GM12878 (cell line): ENCODE results near the gene RB1. TPM values are rescaled to one million over a fixed set of nuclear protein-coding genes. Genes with fewer than 3 reads are reported as not detected.
"Not testable (repeated sequence)": the region's sequence is repeated elsewhere in the genome, so short reads cannot be mapped to it uniquely, and the experiment has no call there.

Experiments used
- ATAC-seq: fragments of 200-7000 bp; cut with Tn5 transposase; 3 replicates; pipeline ENCODE4 v1.9.1; 2020; ENCODE audit warnings: mild to moderate bottlenecking, moderate library complexity
- BruUV-seq: library from RNA; stranded (reverse); fragments of 400-500 nt; replicated peaks from 2 replicates; lab custom pipeline; 2021; lab: Mats Ljungman, UMichigan
- CTCF ChIA-PET: fragments of 300-600 bp; sonication (Branson Sonifier 250); formaldehyde crosslinking; extraction: SDS; loops from one replicate; lab custom pipeline; 2021; ENCODE audit warnings: inconsistent platforms; lab: Yijun Ruan, JAX
- POLR2A ChIA-PET: fragments of 350-600 bp; formaldehyde crosslinking; extraction: SDS; loops from one replicate; lab custom pipeline; 2021; ENCODE audit warnings: inconsistent platforms; lab: Charles Lee
- RAD21 ChIA-PET: fragments of 300-600 bp; sonication (Branson Sonifier 250); formaldehyde crosslinking; loops from one replicate; lab custom pipeline; 2023; ENCODE audit warnings: antibody characterized with exemption; ENCODE audit not compliant: unreplicated experiment; lab: Charles Lee
- SMC1A ChIA-PET: fragments of 300-600 bp; sonication (Branson Sonifier 250); formaldehyde crosslinking; loops from one replicate; lab custom pipeline; 2023; ENCODE audit not compliant: unreplicated experiment, uncharacterized antibody; lab: Charles Lee
- DNase-seq: peaks from one replicate; pipeline ENCODE4 v3.0.0-alpha.2; 2011; ENCODE audit warnings: low read depth, low spot score
- FAIRE-seq: peaks from 3 replicates; lab custom pipeline; 2011; peaks lifted over from hg19 to GRCh38; lab: Jason Lieb, UNC
- H2AFZ ChIP-seq: 2 replicates; pipeline ENCODE4 v1.6.0; 2011; ENCODE audit warnings: low read depth, low read length, control low read depth; ENCODE audit not compliant: control insufficient read depth
- H3K27ac ChIP-seq: 2 replicates; pipeline ENCODE4 v1.5.1; 2011; ENCODE audit warnings: control low read depth; ENCODE audit not compliant: control insufficient read depth, insufficient read depth
- H3K27me3 ChIP-seq, 2 experiments: replicated peaks in 1 of 2; 2 replicates each; pipeline versions ENCODE4 v1.6.0 to v1.6.1; 2011; ENCODE audit warnings: low read length in 1 of 2; ENCODE audit not compliant: control insufficient read depth in 2 of 2, insufficient read depth in 2 of 2
- H3K36me3 ChIP-seq, 2 experiments: 2 replicates each; pipeline ENCODE4 v1.5.1; 2011; ENCODE audit warnings: low read length in 1 of 2; ENCODE audit not compliant: control insufficient read depth in 2 of 2, insufficient read depth in 2 of 2
- H3K4me1 ChIP-seq: 2 replicates; pipeline ENCODE4 v1.6.1; 2011; ENCODE audit warnings: mild to moderate bottlenecking, low read length, moderate library complexity, mixed read lengths; ENCODE audit not compliant: control insufficient read depth, insufficient read depth
- H3K4me2 ChIP-seq: 2 replicates; pipeline ENCODE4 v1.6.0; 2011; ENCODE audit warnings: control low read depth; ENCODE audit not compliant: control insufficient read depth, insufficient read depth
- H3K4me3 ChIP-seq: fragments of 200-600 bp; sonication (generic); 2 replicates; pipeline ENCODE4 v1.5.1; 2016
- H3K79me2 ChIP-seq: 2 replicates; pipeline ENCODE4 v1.6.0; 2011; ENCODE audit warnings: low read length; ENCODE audit not compliant: control insufficient read depth, insufficient read depth
- H3K9ac ChIP-seq: 2 replicates; pipeline ENCODE4 v1.8.0; 2011; ENCODE audit warnings: low read length, control low read depth, mixed read lengths; ENCODE audit not compliant: control insufficient read depth, insufficient read depth
- H3K9me3 ChIP-seq: replicated peaks from 3 replicates; pipeline ENCODE4 v1.5.1; 2011; ENCODE audit warnings: mild to moderate bottlenecking, low read length; ENCODE audit not compliant: control insufficient read depth, insufficient read depth
- H4K20me1 ChIP-seq: 2 replicates; pipeline ENCODE4 v1.6.0; 2011; ENCODE audit not compliant: control insufficient read depth, insufficient read depth
- CBX5 ChIP-seq: sonication (generic); IDR thresholded peaks from 2 replicates; pipeline ENCODE4 v1.6.1; 2016; ENCODE audit warnings: low read depth, moderate library complexity, mild to moderate bottlenecking, inconsistent platforms
- RFX5 ChIP-seq: IDR thresholded peaks from 2 replicates; pipeline ENCODE4 v1.6.1; 2011; ENCODE audit warnings: low read depth, low read length, improper control_type of control experiment
- WGBS: methylation state at CpG from one replicate; pipeline ENCODE4 v1.1.6; 2016; ENCODE audit warnings: low lambda C conversion rate; ENCODE audit not compliant: insufficient replicate concordance, insufficient coverage; ENCODE audit errors: missing lambda C conversion rate; 5-methylcytosine and 5-hydroxymethylcytosine counted together
- in situ Hi-C: fragments of 300-500 bp; cut with MboI; formaldehyde crosslinking; loops from 9 replicates; pipeline ENCODE4 v1.14.3; 2018; ENCODE audit warnings: mixed read lengths
- intact Hi-C: fragments of 100-400 bp; cut with micrococcal nuclease; formaldehyde crosslinking; loops from one replicate; pipeline ENCODE4 v1.14.2; 2022; ENCODE audit not compliant: unreplicated experiment
- polyA plus RNA-seq, 11 experiments: library from polyadenylated mRNA; depleted of rRNA in 4 of 11; unstranded in 6 of 11; stranded (reverse) in 5 of 11; fragments of >200 nt; fragmentation: Nextera tagmentation in 4 of 11; fragmentation: Illumina TruSeq in 1 of 11; extraction: Ambion mirVana in 4 of 11; extraction: Trizol in 1 of 11; gene quantifications; 1 replicate in 1 of 11; 2 replicates in 10 of 11; pipeline versions ENCODE4 v1.2.1 to v1.2.3, GENCODE V29; 2011 to 2016; ENCODE audit warnings: inconsistent platforms in 2 of 11, missing spikeins in 2 of 11, low read depth in 1 of 11
- total RNA-seq, 4 experiments: library from RNA; depleted of rRNA in 3 of 4; stranded (reverse); fragments of >200 nt in 3 of 4; fragmentation: Illumina TruSeq in 1 of 4; extraction: Trizol in 1 of 4; gene quantifications; 2 replicates each; pipeline versions ENCODE4 v1.2.1 to v1.2.3, GENCODE V29; 2013 to 2021
- TF ChIP-seq, protein P1 (sequence below): fragments of 450-650 bp; IDR thresholded peaks from 2 replicates; pipeline ENCODE4 v1.6.1; 2017; ENCODE audit warnings: borderline replicate concordance

Gene RB1
- total and polyA plus RNA-seq, 10 of the 15 experiments (the other 5 are each of a cell fraction or from before 2014, with no cell fraction given): 2.8 to 45.0 (median 8.3) TPM

- DNase-seq, RAD21 ChIA-PET, H4K20me1 ChIP-seq, H3K4me1 ChIP-seq, H3K79me2 ChIP-seq, ATAC-seq, H3K27me3 ChIP-seq, in situ Hi-C loops, FAIRE-seq, CTCF ChIA-PET, POLR2A ChIA-PET, H3K9me3 ChIP-seq, H3K9ac ChIP-seq, H2AFZ ChIP-seq, H3K27ac ChIP-seq, BruUV-seq, H3K4me2 ChIP-seq, intact Hi-C loops, H3K4me3 ChIP-seq, H3K36me3 ChIP-seq: not testable (repeated sequence)
- SMC1A ChIA-PET: interaction anchor here (1.2 kb wide), 2 partner anchors 24 to 72 kb away, joined by 3 read pairs; no protein-coding TSS in a partner anchor
- WGBS: over 99% methylated on average over 5 of the region's 5 CpGs
These were observed 118.5 kb downstream of the RB1 start for GRCh38 chr13:48422003-48422402.

GRCh38 chr13:48424212-48424611 is 120.7 kb downstream of the RB1 start:
- Histone ChIP-seq H3K27me3 (no peaks in the 10 kb centered on the region), H3K36me3 (no peaks in the 10 kb centered on the region), H4K20me1 (no peaks in the 10 kb centered on the region), H3K4me1 (peaks cover 3% of the 10 kb centered on the region), H3K4me3 (no peak overlapping the region), H3K79me2 (no peaks in the 10 kb centered on the region), H3K4me2 (no peak overlapping the region), H3K9me3 (peaks cover under 1% of the 10 kb centered on the region; the same call in 2 of the 3 replicates), H3K27ac (no peak overlapping the region), H3K9ac (no peak overlapping the region), H2AFZ (no peak overlapping the region)
- ChIA-PET RAD21 (no interaction called here), POLR2A (no interaction called here), CTCF (no interaction called here), SMC1A (interaction anchor here (0.6 kb wide), 1 partner anchor 48 kb away, joined by 3 read pairs; no protein-coding TSS in a partner anchor)
- FAIRE-seq (no peak), ATAC-seq (no peak), DNase-seq (no peak)
- TF ChIP-seq, protein P1, sequence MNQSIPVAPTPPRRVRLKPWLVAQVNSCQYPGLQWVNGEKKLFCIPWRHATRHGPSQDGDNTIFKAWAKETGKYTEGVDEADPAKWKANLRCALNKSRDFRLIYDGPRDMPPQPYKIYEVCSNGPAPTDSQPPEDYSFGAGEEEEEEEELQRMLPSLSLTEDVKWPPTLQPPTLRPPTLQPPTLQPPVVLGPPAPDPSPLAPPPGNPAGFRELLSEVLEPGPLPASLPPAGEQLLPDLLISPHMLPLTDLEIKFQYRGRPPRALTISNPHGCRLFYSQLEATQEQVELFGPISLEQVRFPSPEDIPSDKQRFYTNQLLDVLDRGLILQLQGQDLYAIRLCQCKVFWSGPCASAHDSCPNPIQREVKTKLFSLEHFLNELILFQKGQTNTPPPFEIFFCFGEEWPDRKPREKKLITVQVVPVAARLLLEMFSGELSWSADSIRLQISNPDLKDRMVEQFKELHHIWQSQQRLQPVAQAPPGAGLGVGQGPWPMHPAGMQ: no peak
- TF ChIP-seq RFX5 (no peak), CBX5 (no peak)
- 99% methylated on average over 3 of the region's 3 CpGs for WGBS
- intact Hi-C loops (no loop called here), in situ Hi-C loops (no loop called here)
- no TSS peak for BruUV-seq
